ENCODE measurements around the gene FBXL16.

The FBXL16 gene

GRCh38 chr16:708959-709358 lies 3.4 kb upstream of the FBXL16 start:
- H3K9me3 ChIP-seq (ENCODE audit: low read length): no peaks in the 10 kb centered on the region
- no peaks in the 10 kb centered on the region for H3F3A ChIP-seq (ENCODE audit: insufficient read depth, low read length)
- H4K20me1 ChIP-seq (ENCODE audit: insufficient read depth, low read length): no peaks in the 10 kb centered on the region
- no peak overlapping the region for H3K9ac ChIP-seq (ENCODE audit: low read length)
- H3K4me3 ChIP-seq (ENCODE audit: low read depth, low read length, poor library complexity, severe bottlenecking): no peak overlapping the region
- no peaks in the 10 kb centered on the region for H3K36me3 ChIP-seq (ENCODE audit: insufficient read depth, low read length)
- H3K4me1 ChIP-seq (ENCODE audit: insufficient read depth, low read length, severe bottlenecking): no peaks in the 10 kb centered on the region
- H3K27ac ChIP-seq (ENCODE audit: low read depth, low read length, poor library complexity, severe bottlenecking): no peak overlapping the region
- no peak overlapping the region for H2AFZ ChIP-seq (ENCODE audit: low read length)
- H3K27me3 ChIP-seq (ENCODE audit: insufficient read depth, low read length): peaks cover 8% of the 10 kb centered on the region; the same call in 1 of the 2 replicates
- no peaks in the 10 kb centered on the region for H3K79me2 ChIP-seq (ENCODE audit: insufficient read depth, low read length)
- no peaks in the 10 kb centered on the region for H3K9me2 ChIP-seq (ENCODE audit: low read depth, low read length)
- no peak overlapping the region for H3K4me2 ChIP-seq (ENCODE audit: low read length)
- no peak for TF ChIP-seq CTCF (IDR thresholded peaks at IDR 0.05; ENCODE audit: low read length)

- no peak overlapping the region for H3K4me3 ChIP-seq (ENCODE audit: low read depth, low read length, poor library complexity, severe bottlenecking)
- H3K9ac ChIP-seq (ENCODE audit: low read length): no peak overlapping the region
- no peaks in the 10 kb centered on the region for H4K20me1 ChIP-seq (ENCODE audit: insufficient read depth, low read length)
- no peak overlapping the region for H3K27ac ChIP-seq (ENCODE audit: low read depth, low read length, poor library complexity, severe bottlenecking)
- peaks cover 8% of the 10 kb centered on the region; the same call in 1 of the 2 replicates for H3K27me3 ChIP-seq (ENCODE audit: insufficient read depth, low read length)
- H3F3A ChIP-seq (ENCODE audit: insufficient read depth, low read length): no peaks in the 10 kb centered on the region
- H3K4me2 ChIP-seq (ENCODE audit: low read length): no peak overlapping the region
- TF ChIP-seq EZH2 (IDR thresholded peaks at IDR 0.05; ENCODE audit: borderline replicate concordance, low read length): no peak
- no peaks in the 10 kb centered on the region for H3K9me3 ChIP-seq (ENCODE audit: low read length)
- H3K79me2 ChIP-seq (ENCODE audit: insufficient read depth, low read length): no peaks in the 10 kb centered on the region
- H3K36me3 ChIP-seq (ENCODE audit: insufficient read depth, low read length): no peaks in the 10 kb centered on the region
- H3K9me2 ChIP-seq (ENCODE audit: low read depth, low read length): no peaks in the 10 kb centered on the region
- no peaks in the 10 kb centered on the region for H3K4me1 ChIP-seq (ENCODE audit: insufficient read depth, low read length, severe bottlenecking)
- H2AFZ ChIP-seq (ENCODE audit: low read length): no peak overlapping the region
These were observed 2.4 kb upstream of the FBXL16 start for GRCh38 chr16:708019-708418.

- H2AFZ ChIP-seq (ENCODE audit: low read length): no peak overlapping the region
- no peak overlapping the region for H3K9ac ChIP-seq (ENCODE audit: low read length)
- no peak overlapping the region for H3K4me2 ChIP-seq (ENCODE audit: low read length)
- no peaks in the 10 kb centered on the region for H3K4me1 ChIP-seq (ENCODE audit: insufficient read depth, low read length, severe bottlenecking)
- H3K27ac ChIP-seq (ENCODE audit: low read depth, low read length, poor library complexity, severe bottlenecking): no peak overlapping the region
- TF ChIP-seq CTCF (IDR thresholded peaks at IDR 0.05; ENCODE audit: low read length) (no peak), EZH2 (IDR thresholded peaks at IDR 0.05; ENCODE audit: borderline replicate concordance, low read length) (no peak)
- no peaks in the 10 kb centered on the region for H3K36me3 ChIP-seq (ENCODE audit: insufficient read depth, low read length)
- H3K79me2 ChIP-seq (ENCODE audit: insufficient read depth, low read length): no peaks in the 10 kb centered on the region
- peaks cover 8% of the 10 kb centered on the region; the same call in 1 of the 2 replicates for H3K27me3 ChIP-seq (ENCODE audit: insufficient read depth, low read length)
- H3F3A ChIP-seq (ENCODE audit: insufficient read depth, low read length): no peaks in the 10 kb centered on the region
- H3K9me2 ChIP-seq (ENCODE audit: low read depth, low read length): no peaks in the 10 kb centered on the region
- no peaks in the 10 kb centered on the region for H4K20me1 ChIP-seq (ENCODE audit: insufficient read depth, low read length)
- no peaks in the 10 kb centered on the region for H3K9me3 ChIP-seq (ENCODE audit: low read length)
- H3K4me3 ChIP-seq (ENCODE audit: low read depth, low read length, poor library complexity, severe bottlenecking): no peak overlapping the region
These were observed 1.5 kb upstream of the FBXL16 start for GRCh38 chr16:707062-707538.

Measured in OCI-LY1 (cell line).